Natural killer cell (primary cell): Measurements from ENCODE around the gene FKBP1A. TPM values are rescaled to one million over a fixed set of nuclear protein-coding genes. Genes with fewer than 3 reads are reported as not detected.

Source experiments
- ATAC-seq, 3 donors: fragments of 150-1000 bp in 2 of 3; fragments of 200-7000 bp in 1 of 3; cut with Tn5 transposase; 1 replicate in 1 of 3; 2 replicates in 2 of 3; pipeline ENCODE4 v1.10.0; 2021; ENCODE audit warnings: mild to moderate bottlenecking in 2 of 3, moderate library complexity in 2 of 3
- DNase-seq, 2 donors: peaks; one replicate each; pipeline versions ENCODE4 v3.0.0 to v3.0.0-alpha.2; 2013 to 2021; ENCODE audit warnings: mixed read lengths in 1 of 2
- H3K27ac ChIP-seq: one replicate; pipeline ENCODE4 v1.5.1; 2013; ENCODE audit warnings: mild to moderate bottlenecking, low read length
- H3K27me3 ChIP-seq: one replicate; pipeline ENCODE4 v1.6.1; 2013; ENCODE audit warnings: low read length; ENCODE audit not compliant: control insufficient read depth, insufficient read depth
- H3K36me3 ChIP-seq: one replicate; pipeline ENCODE4 v1.6.1; 2013; ENCODE audit warnings: low read length; ENCODE audit not compliant: control insufficient read depth, insufficient read depth
- H3K4me1 ChIP-seq: one replicate; pipeline ENCODE4 v1.6.1; 2013; ENCODE audit warnings: low read length; ENCODE audit not compliant: control insufficient read depth, insufficient read depth
- H3K4me3 ChIP-seq: one replicate; pipeline ENCODE4 v1.5.1; 2013; ENCODE audit warnings: low read length
- H3K9me3 ChIP-seq: one replicate; pipeline ENCODE4 v1.6.1; 2013; ENCODE audit warnings: low read length; ENCODE audit not compliant: control insufficient read depth, insufficient read depth
- H3K27ac Mint-ChIP-seq, 2 donors: one replicate each; pipeline ENCODE4 v1.8.0; 2022; ENCODE audit warnings: mild to moderate bottlenecking in 2 of 2, mixed read lengths in 2 of 2, moderate library complexity in 1 of 2
- H3K27me3 Mint-ChIP-seq, 2 donors: one replicate each; pipeline ENCODE4 v1.8.0; 2022; ENCODE audit warnings: low read depth in 2 of 2, mixed read lengths in 2 of 2
- H3K36me3 Mint-ChIP-seq: one replicate; pipeline ENCODE4 v1.8.0; 2022; ENCODE audit warnings: mixed read lengths
- H3K4me1 Mint-ChIP-seq, 2 donors: one replicate each; pipeline ENCODE4 v1.8.0; 2022; ENCODE audit warnings: mixed read lengths in 2 of 2
- H3K4me3 Mint-ChIP-seq: one replicate; pipeline ENCODE4 v1.8.0; 2022; ENCODE audit warnings: mild to moderate bottlenecking, moderate library complexity, mixed read lengths
- H3K9me3 Mint-ChIP-seq, 2 donors: one replicate each; pipeline ENCODE4 v1.8.0; 2022; ENCODE audit warnings: mixed read lengths in 2 of 2
- CTCF ChIP-seq: fragments of 200-600 bp; IDR thresholded peaks from one replicate; pipeline ENCODE4 v1.8.0; 2022; ENCODE audit warnings: antibody characterized with exemption
- WGBS: methylation state at CpG from one replicate; pipeline ENCODE4 v1.1.7; 2013; ENCODE audit warnings: missing lambda C conversion rate; ENCODE audit not compliant: insufficient coverage; 5-methylcytosine and 5-hydroxymethylcytosine counted together
- intact Hi-C: fragments of 100-400 bp; cut with micrococcal nuclease; formaldehyde crosslinking; loops from one replicate; pipeline ENCODE4 v1.14.2; 2022
- total RNA-seq, 4 donors: library from RNA; stranded (reverse); fragments of 120-200 nt in 1 of 4; gene quantifications; one replicate each; pipeline versions ENCODE4 v1.2.3 to v1.2.4, GENCODE V29; 2013 to 2022

The FKBP1A gene
- total RNA-seq, 3 donors from 2014 or later (not counting 1 experiment from before 2014, with no cell fraction given): 74.6 to 76.4 (median 75.4) TPM

GRCh38 chr20:1336699-1337367 is 56.0 kb downstream of the FKBP1A start:
- Histone ChIP-seq H3K27ac (no peak overlapping the region), H3K9me3 (no peaks in the 10 kb centered on the region), H3K27me3 (no peaks in the 10 kb centered on the region), H3K4me1 (peaks cover 6% of the 10 kb centered on the region), H3K36me3 (peaks cover 4% of the 10 kb centered on the region), H3K4me3 (no peak overlapping the region)
- DNase-seq: peak in 1 of 2 donors; percentile 41
- peaks cover 17 to 19% of the 10 kb centered on the region in 2 donors for H3K4me1 Mint-ChIP-seq
- TF ChIP-seq CTCF: no peak
- no peaks in the 10 kb centered on the region for H3K27me3 Mint-ChIP-seq
- peak in 2 of 3 donors; percentile 30 to 67 for ATAC-seq
- H3K4me3 Mint-ChIP-seq: peak overlapping the region; percentile 52
- intact Hi-C loops: no loop called here
- no peaks in the 10 kb centered on the region for H3K9me3 Mint-ChIP-seq
- no peaks in the 10 kb centered on the region for H3K36me3 Mint-ChIP-seq
- peak overlapping the region in 1 of 2 donors; percentile 17 for H3K27ac Mint-ChIP-seq
- WGBS: 49% methylated on average over 14 of the region's 14 CpGs

- ATAC-seq (no peak), DNase-seq (no peak)
- WGBS: 83% methylated on average over 6 of the region's 6 CpGs
- Histone ChIP-seq H3K9me3 (no peaks in the 10 kb centered on the region), H3K27ac (no peak overlapping the region), H3K4me3 (no peak overlapping the region), H3K27me3 (no peaks in the 10 kb centered on the region), H3K36me3 (peaks cover 4% of the 10 kb centered on the region), H3K4me1 (peaks cover 6% of the 10 kb centered on the region)
- Mint-ChIP-seq H3K36me3 (no peaks in the 10 kb centered on the region), H3K27me3 (no peaks in the 10 kb centered on the region), H3K4me1 (peaks cover 17 to 22% of the 10 kb centered on the region in 2 donors), H3K27ac (peak overlapping the region in 1 of 2 donors; percentile 17), H3K4me3 (no peak overlapping the region), H3K9me3 (no peaks in the 10 kb centered on the region)
- TF ChIP-seq CTCF: no peak
- intact Hi-C loops: no loop called here
These were observed 56.7 kb downstream of the FKBP1A start for GRCh38 chr20:1335961-1336698.

DNA sequence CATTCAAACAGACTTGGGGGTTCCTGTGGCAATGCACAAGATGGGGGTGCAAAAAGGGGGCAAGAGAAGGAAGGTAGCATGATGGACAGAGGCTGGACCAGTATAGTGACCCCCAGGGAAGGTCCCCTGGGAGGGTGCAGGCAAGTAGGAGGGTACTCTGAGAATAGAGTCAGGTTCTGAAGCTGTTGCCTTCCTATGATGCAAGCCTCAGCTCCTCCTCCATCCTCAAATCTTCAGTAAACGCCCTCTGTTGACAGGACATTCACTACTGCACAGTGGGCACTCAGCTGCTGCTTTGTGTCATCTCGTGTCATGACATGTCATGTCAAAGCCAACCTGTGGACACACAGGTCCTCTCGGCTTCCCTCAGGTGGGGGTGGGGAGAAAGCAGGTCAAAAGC is 58.1 kb downstream of the FKBP1A start:
- Mint-ChIP-seq H3K9me3 (no peaks in the 10 kb centered on the region), H3K4me3 (no peak overlapping the region), H3K27me3 (no peaks in the 10 kb centered on the region), H3K36me3 (no peaks in the 10 kb centered on the region), H3K27ac (no peak overlapping the region), H3K4me1 (peaks cover 17 to 26% of the 10 kb centered on the region in 2 donors)
- DNase-seq (no peak), ATAC-seq (no peak)
- Histone ChIP-seq H3K27me3 (no peaks in the 10 kb centered on the region), H3K4me3 (no peak overlapping the region), H3K9me3 (no peaks in the 10 kb centered on the region), H3K27ac (no peak overlapping the region), H3K36me3 (peaks cover 4% of the 10 kb centered on the region), H3K4me1 (peaks cover 6% of the 10 kb centered on the region)
- TF ChIP-seq CTCF: no peak
- intact Hi-C loops: no loop called here
- 82% methylated on average over 3 of the region's 3 CpGs for WGBS
